ENCODE measurements around the gene HERC2. TPM values are rescaled to one million over a fixed set of nuclear protein-coding genes. Genes with fewer than 3 reads are reported as not detected.

HERC2 gene
- total and polyA plus RNA-seq, 9 of the 15 experiments (the other 6 are each of a cell fraction or from before 2014, with no cell fraction given): 10.6 to 84.0 (median 42.6) TPM

GRCh38 chr15:28191832-28192231 lies 130.1 kb downstream of the HERC2 start (continued):
- TF ChIP-seq ATF6 (CRISPR knock-in tag; IDR thresholded peaks at IDR 0.05): no peak
- no peak for TF ChIP-seq MXD1 (CRISPR knock-in tag; IDR thresholded peaks at IDR 0.05; ENCODE audit: borderline replicate concordance, poor library complexity, severe bottlenecking)
- TF ChIP-seq ZNF699 (CRISPR knock-in tag; IDR thresholded peaks at IDR 0.05; ENCODE audit: insufficient replicate concordance): no peak
- TF ChIP-seq FOXO4 (CRISPR knock-in tag; IDR thresholded peaks at IDR 0.05): no peak
- no peak for TF ChIP-seq ATF3 (IDR thresholded peaks at IDR 0.05)
- TF ChIP-seq ATF3 (CRISPR knock-in tag; conservative IDR thresholded peaks at IDR 0.05): no peak
- no peak for TF ChIP-seq ZFP36 (IDR thresholded peaks at IDR 0.05; ENCODE audit: low read depth, low read length, partially characterized antibody)
- TF ChIP-seq GATAD2A (IDR thresholded peaks at IDR 0.05): no peak
